COLO668 (cell line): ENCODE measurements around the gene APEX1.
"Not testable (repeated sequence)": the region's sequence is repeated elsewhere in the genome, so short reads cannot be mapped to it uniquely, and the experiment has no call there.

Source experiments
- DNase-seq: peaks from one replicate; lab custom pipeline; 2025; ENCODE audit not compliant: unreplicated experiment; lab: John Stamatoyannopoulos, UW

APEX1 gene

DNA sequence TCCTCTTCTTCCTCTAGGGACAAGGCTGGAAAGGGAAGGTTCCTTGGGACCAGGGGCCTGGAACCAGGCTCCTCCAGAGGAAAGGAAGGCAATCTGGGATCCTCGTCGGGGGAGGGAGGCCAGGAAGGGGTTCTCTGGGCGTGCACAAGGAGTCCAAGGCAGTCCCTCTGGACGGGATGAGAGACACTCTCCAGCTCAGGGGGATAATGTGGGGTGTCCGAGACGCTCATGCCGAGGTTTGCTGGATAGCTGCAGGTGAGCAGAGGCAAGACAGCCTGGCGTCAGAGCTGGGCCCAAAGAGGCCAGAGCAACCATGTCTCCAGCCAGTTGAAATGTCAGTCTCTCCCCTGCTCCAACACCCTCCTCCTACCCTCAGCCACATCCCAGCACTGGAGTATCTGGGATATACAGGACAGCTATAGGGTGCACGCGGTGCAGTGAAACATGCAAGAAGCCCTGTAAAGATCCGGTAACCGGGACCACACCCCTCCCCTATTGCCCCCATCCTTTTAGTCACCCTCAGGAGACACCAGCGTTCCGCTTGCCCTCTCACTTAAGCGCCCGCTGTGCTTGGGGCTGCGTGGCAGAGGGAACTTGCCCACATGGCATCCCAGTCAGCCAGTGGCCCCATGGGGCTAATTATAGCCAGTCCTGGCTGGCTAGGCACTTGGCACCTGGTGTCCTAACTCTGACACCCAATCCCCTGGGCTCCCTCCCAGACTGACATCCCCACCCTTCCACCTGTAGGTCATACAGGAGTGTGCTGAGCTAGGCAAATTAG, 19.3 kb upstream of the APEX1 start, which contains the start of gene KLHL33:
TSS of gene KLHL33 (minus strand) at position 585 of the 781 bp plus-strand sequence. CDS start at position 230, 355 bp downstream.
- no peak for DNase-seq

GRCh38 chr14:20436363-20436755, 18.7 kb upstream of the APEX1 start:
- DNase-seq: no peak

- DNase-seq: no peak
These were observed 16.4 kb upstream of the APEX1 start for GRCh38 chr14:20438664-20439063.

DNA sequence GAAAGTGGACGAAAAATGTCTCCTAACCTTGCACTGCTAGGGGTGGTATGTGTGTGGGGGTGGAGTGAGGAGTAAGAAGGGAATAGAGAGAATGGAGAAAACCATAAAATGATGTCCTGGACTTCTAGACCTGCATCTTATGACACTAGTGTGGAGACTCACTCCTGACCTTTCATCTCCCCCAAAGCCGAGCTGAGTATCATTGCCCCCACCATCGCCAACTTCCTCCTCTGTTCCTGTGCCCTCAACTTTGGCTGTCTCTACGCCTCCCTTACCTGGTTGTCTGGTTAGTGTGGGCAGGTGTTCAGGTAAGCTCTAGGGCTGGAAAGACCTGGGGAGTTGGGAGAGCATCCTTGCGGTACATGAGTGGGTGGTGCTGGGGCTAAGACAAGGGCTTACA, 14.6 kb upstream of the APEX1 start:
- no peak for DNase-seq

DNA sequence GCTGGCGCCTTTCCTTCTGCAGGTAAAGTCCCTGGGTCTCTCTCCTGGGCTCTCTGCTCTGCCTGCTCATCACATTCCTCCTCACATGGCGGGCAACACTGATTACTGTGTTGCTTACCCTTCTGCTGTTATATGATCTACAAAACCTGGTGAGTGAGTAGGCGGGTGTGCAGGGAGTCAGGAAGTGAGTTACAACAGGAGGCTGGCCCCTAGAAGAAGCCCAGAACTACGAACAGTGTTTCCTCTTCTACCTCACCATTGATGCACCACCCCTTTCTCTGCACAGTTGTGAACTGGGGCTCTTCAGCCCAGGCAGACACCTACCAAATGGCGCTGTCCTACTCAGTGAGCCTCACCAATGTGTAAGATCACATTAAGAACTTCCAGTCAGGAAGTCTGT, 14.1 kb upstream of the APEX1 start:
- no peak for DNase-seq

- no peak for DNase-seq
These were observed 13.6 kb upstream of the APEX1 start for GRCh38 chr14:20441461-20441860.

DNA sequence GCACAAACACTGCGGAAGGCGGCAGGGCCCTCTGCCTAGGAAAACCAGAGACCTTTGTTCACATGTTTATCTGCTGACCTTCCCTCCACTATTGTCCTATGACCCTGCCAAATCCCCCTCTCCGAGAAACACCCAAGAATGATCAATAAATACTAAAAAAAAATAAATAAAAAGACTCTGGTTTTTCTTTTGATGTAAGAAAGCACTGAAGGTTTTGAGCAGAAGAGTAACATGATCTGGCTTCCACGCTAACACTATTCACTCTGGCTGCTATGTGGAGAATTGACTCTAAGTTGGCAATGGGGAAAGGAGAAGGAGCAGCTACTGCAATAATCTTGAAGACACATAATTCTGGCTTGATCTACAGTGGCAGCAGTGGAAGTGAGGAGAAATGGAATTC, 11.4 kb upstream of the APEX1 start:
- not testable (repeated sequence) for DNase-seq

DNA sequence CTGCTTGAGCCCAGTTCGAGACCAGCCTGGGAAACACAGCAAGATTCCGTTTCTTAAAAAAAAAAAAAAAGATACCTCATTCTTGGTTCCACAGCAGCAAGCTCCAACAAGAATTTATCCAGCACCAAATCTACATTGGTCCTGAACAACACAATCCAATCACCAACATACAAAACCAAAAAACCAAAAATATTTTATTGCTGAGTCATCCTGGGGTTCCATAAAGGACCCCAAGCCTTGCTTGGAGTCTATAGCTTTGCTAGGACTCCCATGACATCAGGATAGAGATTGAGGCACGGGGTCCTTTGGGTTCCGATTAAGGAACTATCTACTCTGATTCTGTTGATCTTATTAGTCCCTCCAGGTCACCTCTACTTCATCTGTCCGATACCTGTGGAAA, 8.1 kb upstream of the APEX1 start:
- no peak for DNase-seq

GRCh38 chr14:20452831-20453230, 2.2 kb upstream of the APEX1 start:
- not testable (repeated sequence) for DNase-seq

GRCh38 chr14:20455355-20456300, 602 bp downstream of the APEX1 start:
- no peak for DNase-seq

GRCh38 chr14:20456971-20457370, 1.9 kb downstream of the APEX1 start:
- no peak for DNase-seq

DNA sequence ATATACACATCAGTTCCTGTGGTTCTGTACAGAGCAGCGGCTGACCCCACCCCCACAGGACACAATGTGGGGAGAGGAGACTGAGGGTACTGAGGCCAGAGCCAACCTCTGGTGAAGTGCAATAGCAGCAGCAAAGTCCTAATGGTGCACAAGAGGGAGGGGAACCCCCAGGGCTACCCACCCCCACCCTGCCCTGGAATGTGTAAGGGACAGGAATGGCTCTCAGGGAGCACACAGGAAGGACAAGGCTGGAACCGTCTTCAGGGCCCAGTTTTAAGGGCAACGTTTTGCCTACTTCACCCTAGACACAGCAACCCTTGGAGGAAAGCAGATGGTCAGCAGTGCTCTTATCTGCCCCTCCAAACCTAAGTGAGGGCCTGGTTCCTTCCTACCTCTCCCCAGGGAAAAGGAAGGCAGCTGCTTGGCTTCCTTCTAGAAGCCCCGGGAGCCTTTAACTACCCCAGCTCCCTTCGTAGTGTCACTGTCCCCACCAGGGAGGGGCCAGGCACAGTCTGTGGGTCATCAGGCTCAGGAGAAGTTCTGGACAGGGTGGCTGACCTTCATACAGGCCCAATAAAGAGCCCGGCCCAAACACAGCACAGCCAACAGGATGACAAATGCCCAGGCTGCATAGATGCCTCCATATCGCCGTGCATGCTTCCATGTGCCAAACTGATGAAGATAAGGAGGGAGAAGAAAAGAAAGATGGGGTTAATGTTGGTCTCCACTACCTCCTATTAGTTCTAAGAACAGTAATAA, 3.2 kb downstream of the APEX1 start:
- no peak for DNase-seq

GRCh38 chr14:20460458-20461224, 5.6 kb downstream of the APEX1 start:
- DNase-seq: peak; percentile 88

DNA sequence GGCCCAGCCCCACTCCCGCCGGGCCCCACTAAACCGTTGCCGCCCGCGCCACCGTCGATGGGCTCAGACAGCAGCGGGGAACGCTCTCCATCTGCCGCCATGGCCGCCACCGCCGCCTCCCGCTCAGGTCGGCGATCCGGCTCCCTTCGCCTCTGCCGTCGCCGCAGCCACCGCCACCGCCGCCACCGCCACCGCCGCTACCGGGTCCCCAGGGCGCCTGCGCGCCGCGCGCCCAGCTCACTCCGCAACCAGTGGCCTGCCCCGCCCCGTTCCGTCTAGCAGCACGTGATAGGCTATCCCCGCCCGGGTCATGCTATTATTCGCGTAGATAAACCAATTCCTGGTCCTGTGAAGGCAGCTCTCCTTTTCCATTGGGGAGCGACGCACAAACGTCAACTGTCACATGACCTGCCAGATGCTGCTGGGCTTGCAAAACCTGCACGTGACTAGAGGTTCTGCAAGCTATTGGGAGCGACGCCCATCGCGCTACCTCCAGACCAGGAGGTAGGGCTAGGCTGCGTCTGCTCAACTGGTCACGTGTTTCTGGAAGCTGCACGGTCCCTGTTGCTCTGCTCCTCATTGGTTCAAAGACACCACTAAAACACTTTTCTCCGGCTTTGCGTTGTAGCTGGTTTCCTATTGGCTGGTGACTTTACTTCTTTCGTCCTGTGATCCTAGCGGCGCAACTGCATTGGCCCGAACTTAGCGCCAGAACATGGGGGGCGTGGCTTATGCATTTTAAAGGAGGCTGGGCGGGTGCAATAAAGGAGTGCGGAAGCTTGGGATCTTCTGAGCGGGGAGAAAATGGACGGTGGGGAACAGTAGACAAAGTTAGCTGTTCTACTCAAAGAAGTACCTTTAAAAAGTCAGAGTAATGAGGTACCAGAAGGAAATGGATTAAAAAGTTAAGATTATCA, 6.5 kb downstream of the APEX1 start, which contains the start of gene PIP4P1:
TSS of gene PIP4P1 (minus strand) at position 210 of the 917 bp plus-strand sequence. CDS start at position 101, 109 bp downstream.
- peak; percentile 100 for DNase-seq

DNA sequence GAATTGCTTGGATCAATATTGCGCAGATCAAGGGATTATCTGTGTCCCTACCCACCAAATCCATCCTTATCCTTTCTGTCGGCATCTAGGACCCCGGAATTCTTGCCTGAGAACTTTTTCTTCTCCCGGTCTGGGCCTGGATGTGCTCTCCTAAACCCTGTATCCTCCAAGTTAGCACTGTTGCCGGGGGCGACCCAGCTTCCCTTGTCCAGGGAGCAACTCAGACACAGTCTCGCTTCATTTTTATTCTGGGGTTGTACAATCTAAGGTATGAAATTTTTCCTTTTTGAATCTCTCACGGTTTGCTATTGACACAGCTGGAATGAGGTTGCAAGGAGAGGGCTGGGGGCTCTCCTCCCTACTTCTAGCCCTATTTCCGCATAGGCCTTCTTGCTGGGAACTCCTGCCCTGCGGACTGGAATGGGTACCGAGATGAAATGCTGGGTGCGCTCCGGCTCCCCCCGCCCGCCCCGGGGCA, 13.8 kb downstream of the APEX1 start:
- peak; percentile 67 for DNase-seq

DNA sequence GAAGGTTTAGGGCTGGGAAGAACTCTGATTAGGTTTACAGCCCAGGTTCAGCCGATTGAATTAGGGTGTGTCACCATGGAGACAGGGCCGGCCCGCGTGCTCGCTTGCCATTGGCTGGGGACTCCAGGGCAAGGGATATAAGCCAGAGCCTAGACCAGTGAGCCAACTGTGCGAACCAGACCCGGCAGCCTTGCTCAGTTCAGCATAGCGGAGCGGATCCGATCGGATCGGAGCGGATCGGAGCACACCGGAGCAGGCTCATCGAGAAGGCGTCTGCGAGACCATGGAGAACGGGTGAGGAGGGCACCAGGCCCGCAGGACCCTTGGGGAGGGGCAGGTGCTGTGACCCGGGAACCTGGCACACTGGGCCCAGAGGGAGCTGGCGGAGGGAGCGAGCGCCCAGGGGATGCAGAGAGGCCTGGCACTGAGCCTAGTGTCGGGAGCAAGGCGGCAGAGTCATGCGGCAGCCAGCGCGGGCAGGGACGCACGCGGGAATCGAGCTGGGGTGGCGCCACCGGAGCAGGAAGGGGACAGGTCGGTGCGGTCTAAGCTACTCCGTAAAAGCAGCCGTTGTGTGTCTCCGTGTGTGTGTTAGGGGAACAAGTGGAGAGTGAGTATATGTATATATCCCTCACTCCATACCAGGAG, 14.3 kb downstream of the APEX1 start, which contains the start of gene PNP:
TSS of gene PNP (plus strand) at position 165 of the 648 bp plus-strand sequence. CDS start at position 284, 119 bp downstream.
- peak; percentile 96 for DNase-seq

- DNase-seq: peak; percentile 52
These were observed 15.0 kb downstream of the APEX1 start for GRCh38 chr14:20469890-20470602.

GRCh38 chr14:20470603-20470901, 15.5 kb downstream of the APEX1 start:
- DNase-seq: no peak
